Spleen (tissue), 11 donors: ENCODE results near the gene REPS2. TPM values are rescaled to one million over a fixed set of nuclear protein-coding genes. Genes with fewer than 3 reads are reported as not detected.

Source experiments
- DNase-seq: peaks from one replicate; pipeline ENCODE4 v3.0.0-alpha.2; 2020
- H3K27ac ChIP-seq, 8 donors: fragments of 200-600 bp; sonication (generic) in 7 of 8; 1 replicate in 4 of 8; 2 replicates in 4 of 8; pipeline versions ENCODE4 v1.5.0 to v1.8.0; 2016 to 2021; ENCODE audit warnings: inconsistent platforms in 4 of 8, mild to moderate bottlenecking in 4 of 8, moderate library complexity in 1 of 8
- H3K27me3 ChIP-seq, 7 donors: fragments of 200-600 bp; sonication (generic) in 6 of 7; replicated peaks in 1 of 7; 1 replicate in 4 of 7; 2 replicates in 3 of 7; pipeline versions ENCODE4 v1.5.0 to v1.8.0; 2016 to 2021; ENCODE audit warnings: inconsistent platforms in 3 of 7, mild to moderate bottlenecking in 1 of 7
- H3K36me3 ChIP-seq, 6 donors: fragments of 200-600 bp; sonication (generic) in 5 of 6; 1 replicate in 4 of 6; 2 replicates in 2 of 6; pipeline versions ENCODE4 v1.5.0 to v1.8.0; 2016 to 2021; ENCODE audit warnings: inconsistent platforms in 2 of 6
- H3K4me1 ChIP-seq, 6 donors: fragments of 200-600 bp; sonication (generic) in 5 of 6; 1 replicate in 3 of 6; 2 replicates in 3 of 6; pipeline versions ENCODE4 v1.5.0 to v1.8.0; 2016 to 2021; ENCODE audit warnings: inconsistent platforms in 3 of 6
- H3K4me3 ChIP-seq, 8 donors: fragments of 200-600 bp; sonication (generic) in 7 of 8; 1 replicate in 4 of 8; 2 replicates in 4 of 8; pipeline versions ENCODE4 v1.5.0 to v1.8.0; 2016 to 2021; ENCODE audit warnings: inconsistent platforms in 4 of 8, mild to moderate bottlenecking in 4 of 8, moderate library complexity in 2 of 8
- H3K9me3 ChIP-seq, 8 donors: fragments of 200-600 bp; sonication (generic) in 7 of 8; 1 replicate in 4 of 8; 2 replicates in 4 of 8; pipeline versions ENCODE4 v1.5.0 to v1.8.0; 2016 to 2021; ENCODE audit warnings: inconsistent platforms in 4 of 8
- CTCF ChIP-seq, 11 experiments: fragments of 200-600 bp in 7 of 11; fragments of 450-650 bp in 4 of 11; sonication (generic) in 4 of 11; IDR thresholded peaks in 8 of 11; conservative IDR thresholded peaks in 3 of 11; 1 replicate in 7 of 11; 2 replicates in 4 of 11; pipeline versions ENCODE4 v1.4.0 to v1.8.0; 2016 to 2021; ENCODE audit warnings: antibody characterized with exemption in 11 of 11, inconsistent platforms in 4 of 11, mild to moderate bottlenecking in 1 of 11
- POLR2A ChIP-seq, 3 donors: fragments of 450-650 bp; IDR thresholded peaks; one replicate each; pipeline ENCODE4 v1.5.1; 2017; ENCODE audit warnings: antibody characterized with exemption in 3 of 3, mild to moderate bottlenecking in 1 of 3
- POLR2AphosphoS5 ChIP-seq, 3 donors: sonication (generic); formaldehyde crosslinking; IDR thresholded peaks; one replicate each; pipeline ENCODE4 v1.5.1; 2017; ENCODE audit warnings: antibody characterized with exemption in 3 of 3
- WGBS, 5 donors: extraction: QIAGEN DNeasy Blood & Tissue Kit in 3 of 5; methylation state at CpG; one replicate each; pipeline versions ENCODE4 v1.1.5 to v1.1.7; 2013 to 2018; 5-methylcytosine and 5-hydroxymethylcytosine counted together
- intact Hi-C: fragments of 100-400 bp; cut with DNase I; formaldehyde crosslinking; loops from one replicate; pipeline ENCODE4 v1.15.0; 2023; ENCODE audit warnings: low total_unique reads
- polyA plus RNA-seq, 3 donors: library from polyadenylated mRNA; stranded (reverse); fragments of 200-250 nt; gene quantifications; one replicate each; pipeline ENCODE4 v1.2.1, GENCODE V29; 2013
- total RNA-seq, 7 donors: library from RNA; depleted of rRNA in 3 of 7; stranded (reverse); fragments of >200 nt in 3 of 7; fragmentation: NEBNext Ultra II Directional in 4 of 7; extraction: Animal tissue kit (Norgen Biotek cat#: 25700) in 4 of 7; gene quantifications; one replicate each; pipeline versions ENCODE4 v1.1.0 to v1.2.1, GENCODE V29; 2016 to 2021
- donor health status: healthy with polysubstance abuse.
- donor health status: DM: no; HTN: no; CAD: no; lungs with moderate emphysema.
- donor health status: DM: no; HTN: no; CAD: no.
- donor health status: Bipolar disorder and iron deficiency.
- donor health status: healthy.
- donor health status: DM: no; HTN: no; CAD: no.
- donor health status: DM: yes; HTN: yes; CAD: no.

The REPS2 gene
- total and polyA plus RNA-seq, 10 donors: 1.5 to 18.3 (median 8.0) TPM

- no peaks in the 10 kb centered on the region for H3K4me1 ChIP-seq
- H3K27me3 ChIP-seq: peaks cover 0 to 9% (median 0%) of the 10 kb centered on the region in 7 donors
- no peak overlapping the region for H3K4me3 ChIP-seq
- H3K9me3 ChIP-seq: no peaks in the 10 kb centered on the region
- 77 to 97% (median 84%) methylated on average over 4 of the region's 4 CpGs for WGBS, 5 donors
- TF ChIP-seq CTCF (IDR thresholded peaks at IDR 0.05 in 8 of 11, conservative IDR thresholded peaks at IDR 0.05 in 3 of 11) (no peak), POLR2A (IDR thresholded peaks at IDR 0.05) (no peak), POLR2AphosphoS5 (IDR thresholded peaks at IDR 0.05) (no peak)
- no peak for DNase-seq
- no peak overlapping the region for H3K27ac ChIP-seq
- H3K36me3 ChIP-seq: no peaks in the 10 kb centered on the region
- intact Hi-C loops: no loop called here
Measured at GRCh38 chrX:17086317-17086716, 139.9 kb downstream of the REPS2 start.

GRCh38 chrX:17095161-17095560, 148.7 kb downstream of the REPS2 start:
- DNase-seq: no peak
- no peak for TF ChIP-seq CTCF (IDR thresholded peaks at IDR 0.05 in 8 of 11, conservative IDR thresholded peaks at IDR 0.05 in 3 of 11)
- no peak for TF ChIP-seq POLR2A (IDR thresholded peaks at IDR 0.05)
- TF ChIP-seq POLR2AphosphoS5 (IDR thresholded peaks at IDR 0.05): no peak
- intact Hi-C loops: no loop called here

GRCh38 chrX:17098516-17099247, 152.2 kb downstream of the REPS2 start:
- Histone ChIP-seq H3K36me3 (no peaks in the 10 kb centered on the region), H3K4me3 (no peak overlapping the region), H3K9me3 (no peaks in the 10 kb centered on the region), H3K27me3 (no peaks in the 10 kb centered on the region), H3K27ac (no peak overlapping the region), H3K4me1 (no peaks in the 10 kb centered on the region)
- TF ChIP-seq POLR2A (IDR thresholded peaks at IDR 0.05): no peak
- no peak for TF ChIP-seq CTCF (IDR thresholded peaks at IDR 0.05 in 8 of 11, conservative IDR thresholded peaks at IDR 0.05 in 3 of 11)
- TF ChIP-seq POLR2AphosphoS5 (IDR thresholded peaks at IDR 0.05): no peak
- DNase-seq: no peak
- intact Hi-C loops: no loop called here
- WGBS, 5 donors: 56 to 96% (median 66%) methylated on average over 1 of the region's 1 CpG

More at GRCh38 chrX:17095161-17095560, 148.7 kb downstream of the REPS2 start:
- Histone ChIP-seq H3K4me3 (no peak overlapping the region), H3K4me1 (no peaks in the 10 kb centered on the region), H3K36me3 (no peaks in the 10 kb centered on the region), H3K9me3 (no peaks in the 10 kb centered on the region), H3K27ac (no peak overlapping the region), H3K27me3 (no peaks in the 10 kb centered on the region)

GRCh38 chrX:17104433-17104832, 158.0 kb downstream of the REPS2 start:
- DNase-seq: no peak
- no peak overlapping the region for H3K27ac ChIP-seq
- H3K27me3 ChIP-seq: no peaks in the 10 kb centered on the region
- intact Hi-C loops: no loop called here
- H3K36me3 ChIP-seq: peaks cover 0 to 18% (median 0%) of the 10 kb centered on the region in 6 donors
- H3K9me3 ChIP-seq: no peaks in the 10 kb centered on the region
- TF ChIP-seq POLR2A (IDR thresholded peaks at IDR 0.05) (no peak), CTCF (IDR thresholded peaks at IDR 0.05 in 8 of 11, conservative IDR thresholded peaks at IDR 0.05 in 3 of 11) (no peak), POLR2AphosphoS5 (IDR thresholded peaks at IDR 0.05) (no peak)
- H3K4me1 ChIP-seq: no peaks in the 10 kb centered on the region
- H3K4me3 ChIP-seq: no peak overlapping the region
- 46 to 73% (median 59%) methylated on average over 4 of the region's 4 CpGs for WGBS, 5 donors
